A673 (cell line): Measurements from ENCODE around the gene GPNMB.

Source experiments
- EZH2 ChIP-seq: fragments of 200-600 bp; sonication (generic); IDR thresholded peaks from 2 replicates; pipeline ENCODE4 v1.6.1; 2017; ENCODE audit warnings: borderline replicate concordance, low read depth, mild to moderate bottlenecking, mixed read lengths, antibody characterized with exemption, low read length; ENCODE audit not compliant: poor library complexity, severe bottlenecking
- TF ChIP-seq, protein P1 (sequence below): fragments of 300-800, 200-600 bp; sonication (generic); conservative IDR thresholded peaks from 2 replicates; pipeline ENCODE4 v1.5.1; 2017; ENCODE audit warnings: low read depth, mild to moderate bottlenecking, antibody characterized with exemption, low read length, moderate library complexity, mixed read lengths

- TF ChIP-seq, protein P1, sequence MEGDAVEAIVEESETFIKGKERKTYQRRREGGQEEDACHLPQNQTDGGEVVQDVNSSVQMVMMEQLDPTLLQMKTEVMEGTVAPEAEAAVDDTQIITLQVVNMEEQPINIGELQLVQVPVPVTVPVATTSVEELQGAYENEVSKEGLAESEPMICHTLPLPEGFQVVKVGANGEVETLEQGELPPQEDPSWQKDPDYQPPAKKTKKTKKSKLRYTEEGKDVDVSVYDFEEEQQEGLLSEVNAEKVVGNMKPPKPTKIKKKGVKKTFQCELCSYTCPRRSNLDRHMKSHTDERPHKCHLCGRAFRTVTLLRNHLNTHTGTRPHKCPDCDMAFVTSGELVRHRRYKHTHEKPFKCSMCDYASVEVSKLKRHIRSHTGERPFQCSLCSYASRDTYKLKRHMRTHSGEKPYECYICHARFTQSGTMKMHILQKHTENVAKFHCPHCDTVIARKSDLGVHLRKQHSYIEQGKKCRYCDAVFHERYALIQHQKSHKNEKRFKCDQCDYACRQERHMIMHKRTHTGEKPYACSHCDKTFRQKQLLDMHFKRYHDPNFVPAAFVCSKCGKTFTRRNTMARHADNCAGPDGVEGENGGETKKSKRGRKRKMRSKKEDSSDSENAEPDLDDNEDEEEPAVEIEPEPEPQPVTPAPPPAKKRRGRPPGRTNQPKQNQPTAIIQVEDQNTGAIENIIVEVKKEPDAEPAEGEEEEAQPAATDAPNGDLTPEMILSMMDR: peak; percentile 92
- no peak for TF ChIP-seq EZH2
Observed at GRCh38 chr7:23273141-23273599, 26.6 kb downstream of the GPNMB start.
